Measurements from ENCODE around the gene MACROD1. TPM values are rescaled to one million over a fixed set of nuclear protein-coding genes. Genes with fewer than 3 reads are reported as not detected.

MACROD1 gene
- total RNA-seq, 5 donors from 2014 or later (not counting 1 experiment from before 2014, with no cell fraction given): 6.0 to 14.8 (median 10.4) TPM

Other genes starting within 250 kb of the MACROD1 start
- under 1 TPM in 3 of 5 donors, not detected in 2; 0.09 to 0.26 (median 0.10) TPM for gene RCOR2, start 248.9 kb downstream of the MACROD1 start, total RNA-seq
- gene NAA40, start 227.1 kb downstream of the MACROD1 start, total RNA-seq: 10 to 100 TPM; 19.0 to 27.5 (median 23.5) TPM
- gene COX8A, start 191.5 kb downstream of the MACROD1 start, total RNA-seq: 100 to 1,000 TPM; 108 to 152 (median 125) TPM
- 10 to 100 TPM; 63.1 to 76.7 (median 67.2) TPM for gene OTUB1, start 179.7 kb downstream of the MACROD1 start, total RNA-seq
- gene FLRT1, start 130.2 kb downstream of the MACROD1 start, total RNA-seq: not detected
- 100 to 1,000 TPM in 3 of 5 donors, 10 to 100 TPM in 2; 61.1 to 133 (median 107) TPM for gene STIP1, start 20.1 kb upstream of the MACROD1 start, total RNA-seq
- gene FERMT3, start 40.6 kb upstream of the MACROD1 start, total RNA-seq: 100 to 1,000 TPM; 115 to 184 (median 161) TPM
- gene TRPT1, start 60.1 kb upstream of the MACROD1 start, total RNA-seq: 10 to 100 TPM; 16.1 to 48.3 (median 40.2) TPM
- 100 to 1,000 TPM in 1 of 5 donors, 10 to 100 TPM in 4; 49.7 to 108 (median 97.5) TPM for gene NUDT22, start 60.2 kb upstream of the MACROD1 start, total RNA-seq
- 10 to 100 TPM; 46.2 to 64.7 (median 51.4) TPM for gene DNAJC4, start 64.4 kb upstream of the MACROD1 start, total RNA-seq
- 10 to 100 TPM; 47.9 to 80.7 (median 76.0) TPM for gene VEGFB, start 68.5 kb upstream of the MACROD1 start, total RNA-seq
- 10 to 100 TPM; 17.9 to 53.0 (median 42.9) TPM for gene FKBP2, start 75.0 kb upstream of the MACROD1 start, total RNA-seq
- gene PPP1R14B, start 80.8 kb upstream of the MACROD1 start, total RNA-seq: 100 to 1,000 TPM in 1 of 5 donors, 10 to 100 TPM in 4; 31.2 to 143 (median 88.1) TPM
- gene PLCB3, start 85.4 kb upstream of the MACROD1 start, total RNA-seq: 10 to 100 TPM in 3 of 5 donors, 1 to 10 TPM in 2; 3.6 to 14.9 (median 11.2) TPM
- 10 to 100 TPM; 17.5 to 37.7 (median 29.1) TPM for gene BAD, start 118.6 kb upstream of the MACROD1 start, total RNA-seq
- gene GPR137, start 119.7 kb upstream of the MACROD1 start, total RNA-seq: 10 to 100 TPM; 31.0 to 39.8 (median 34.2) TPM
- under 1 TPM in 3 of 5 donors, not detected in 2; 0.22 to 0.35 (median 0.33) TPM for gene KCNK4, start 125.2 kb upstream of the MACROD1 start, total RNA-seq
- gene CATSPERZ, start 134.2 kb upstream of the MACROD1 start, total RNA-seq: under 1 TPM in 1 of 5 donors, not detected in 4; 0.40 TPM
- 10 to 100 TPM; 20.2 to 43.1 (median 39.7) TPM for gene ESRRA, start 139.4 kb upstream of the MACROD1 start, total RNA-seq
- gene TRMT112, start 151.4 kb upstream of the MACROD1 start, total RNA-seq: 100 to 1,000 TPM; 104 to 177 (median 151) TPM
- gene PRDX5, start 152.0 kb upstream of the MACROD1 start, total RNA-seq: 10 to 100 TPM; 35.8 to 86.7 (median 71.7) TPM
- 100 to 1,000 TPM; 132 to 144 (median 133) TPM for gene CCDC88B, start 174.1 kb upstream of the MACROD1 start, total RNA-seq
- gene RPS6KA4, start 193.0 kb upstream of the MACROD1 start, total RNA-seq: 10 to 100 TPM; 16.5 to 48.7 (median 43.7) TPM